ENCODE data around the gene CERS2.

- TF ChIP-seq CTCF (IDR thresholded peaks at IDR 0.05) (no peak), POLR2A (IDR thresholded peaks at IDR 0.05) (no peak), POLR2AphosphoS5 (IDR thresholded peaks at IDR 0.05) (no peak)
Observed at GRCh38 chr1:150931773-150932172, 42.9 kb downstream of the CERS2 start.
